Measurements from ENCODE around the gene PRRG1.
"Not testable (repeated sequence)": the region's sequence is repeated elsewhere in the genome, so short reads cannot be mapped to it uniquely, and the experiment has no call there.

The PRRG1 gene

GRCh38 chrX:37495760-37496159 is 146.6 kb downstream of the PRRG1 start:
- not testable (repeated sequence) for H3K9ac ChIP-seq (ENCODE audit: low read length); H3K4me3 ChIP-seq (ENCODE audit: low read depth, low read length); H3K9me3 ChIP-seq (ENCODE audit: control insufficient read depth, insufficient read depth, low read depth, low read length); H3K4me1 ChIP-seq (ENCODE audit: control insufficient read depth, insufficient read depth, low read length); H3K27me3 ChIP-seq (ENCODE audit: control insufficient read depth, insufficient read depth, low read length); H3K36me3 ChIP-seq (ENCODE audit: control insufficient read depth, insufficient read depth, low read length); H3K27ac ChIP-seq (ENCODE audit: low read depth, low read length)

GRCh38 chrX:37497126-37497525 is 148.0 kb downstream of the PRRG1 start:
- not testable (repeated sequence) for H3K9me3 ChIP-seq (ENCODE audit: control insufficient read depth, insufficient read depth, low read depth, low read length); H3K36me3 ChIP-seq (ENCODE audit: control insufficient read depth, insufficient read depth, low read length); H3K27me3 ChIP-seq (ENCODE audit: control insufficient read depth, insufficient read depth, low read length); H3K4me3 ChIP-seq (ENCODE audit: low read depth, low read length); H3K9ac ChIP-seq (ENCODE audit: low read length); H3K4me1 ChIP-seq (ENCODE audit: control insufficient read depth, insufficient read depth, low read length); H3K27ac ChIP-seq (ENCODE audit: low read depth, low read length)

GRCh38 chrX:37498323-37498722 is 149.2 kb downstream of the PRRG1 start:
- H3K4me1 ChIP-seq (ENCODE audit: control insufficient read depth, insufficient read depth, low read length); H3K27me3 ChIP-seq (ENCODE audit: control insufficient read depth, insufficient read depth, low read length); H3K9ac ChIP-seq (ENCODE audit: low read length); H3K27ac ChIP-seq (ENCODE audit: low read depth, low read length); H3K36me3 ChIP-seq (ENCODE audit: control insufficient read depth, insufficient read depth, low read length); H3K4me3 ChIP-seq (ENCODE audit: low read depth, low read length); H3K9me3 ChIP-seq (ENCODE audit: control insufficient read depth, insufficient read depth, low read depth, low read length): not testable (repeated sequence)

DNA sequence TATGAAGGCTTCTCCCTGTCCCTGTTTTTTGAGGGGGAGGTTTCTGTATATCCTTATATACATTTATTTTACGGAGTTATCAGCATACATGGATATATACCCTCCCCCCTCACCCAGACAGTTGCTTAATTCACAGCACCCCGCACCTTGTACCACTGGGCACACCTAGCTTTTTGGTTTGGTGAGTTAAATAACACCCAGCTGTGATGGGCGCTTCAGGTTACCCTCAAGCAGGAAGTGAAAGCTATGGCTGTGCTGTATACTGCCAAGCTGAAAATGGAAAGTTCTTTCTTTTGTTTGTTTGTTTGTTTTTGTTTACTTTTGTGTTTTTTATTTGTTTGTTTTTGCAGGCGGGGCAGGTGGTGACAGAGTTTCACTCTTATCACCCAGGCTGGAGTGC is 150.5 kb downstream of the PRRG1 start:
- not testable (repeated sequence) for H3K9me3 ChIP-seq (ENCODE audit: control insufficient read depth, insufficient read depth, low read depth, low read length); H3K27ac ChIP-seq (ENCODE audit: low read depth, low read length); H3K36me3 ChIP-seq (ENCODE audit: control insufficient read depth, insufficient read depth, low read length); H3K4me1 ChIP-seq (ENCODE audit: control insufficient read depth, insufficient read depth, low read length); H3K4me3 ChIP-seq (ENCODE audit: low read depth, low read length); H3K9ac ChIP-seq (ENCODE audit: low read length); H3K27me3 ChIP-seq (ENCODE audit: control insufficient read depth, insufficient read depth, low read length)

GRCh38 chrX:37504991-37505390 is 155.8 kb downstream of the PRRG1 start:
- H3K4me3 ChIP-seq (ENCODE audit: low read depth, low read length), result no peak overlapping the region
- no peaks in the 10 kb centered on the region for H3K36me3 ChIP-seq (ENCODE audit: control insufficient read depth, insufficient read depth, low read length)
- no peak overlapping the region for H3K9ac ChIP-seq (ENCODE audit: low read length)
- H3K27me3 ChIP-seq (ENCODE audit: control insufficient read depth, insufficient read depth, low read length), result no peaks in the 10 kb centered on the region
- H3K27ac ChIP-seq (ENCODE audit: low read depth, low read length), result no peak overlapping the region
- peaks cover 3% of the 10 kb centered on the region; the same call in 1 of the 2 replicates for H3K9me3 ChIP-seq (ENCODE audit: control insufficient read depth, insufficient read depth, low read depth, low read length)
- H3K4me1 ChIP-seq (ENCODE audit: control insufficient read depth, insufficient read depth, low read length), result no peaks in the 10 kb centered on the region
